HCT116 (cell line): ENCODE results near the gene UBE2O. TPM values are rescaled to one million over a fixed set of nuclear protein-coding genes. Genes with fewer than 3 reads are reported as not detected.

Source experiments
- ATAC-seq: fragments of 200-7000 bp; cut with Tn5 transposase; 2 replicates; pipeline ENCODE4 v1.9.1; 2020; ENCODE audit warnings: mild to moderate bottlenecking, moderate library complexity
- BruUV-seq: library from RNA; stranded (reverse); fragments of 400-500 nt; replicated peaks from 2 replicates; lab custom pipeline; 2021; lab: Mats Ljungman, UMichigan
- CTCF ChIA-PET: fragments of 300-600 bp; sonication (Branson Sonifier 250); formaldehyde crosslinking; loops from one replicate; lab custom pipeline; 2021; ENCODE audit warnings: antibody characterized with exemption; lab: Charles Lee
- POLR2A ChIA-PET: fragments of 300-600, 350-600 bp; sonication (Branson Sonifier 250); formaldehyde crosslinking; loops from one replicate; lab custom pipeline; 2021; ENCODE audit warnings: antibody characterized with exemption; lab: Charles Lee
- RAD21 ChIA-PET, 2 experiments: fragments of 300-600 bp; sonication (Branson Sonifier 250); formaldehyde crosslinking; loops; one replicate each; lab custom pipeline; 2023; ENCODE audit warnings: low total read pairs in 2 of 2; ENCODE audit not compliant: uncharacterized antibody in 2 of 2, unreplicated experiment in 2 of 2, low non-redundant PET in 1 of 2; lab: Charles Lee
- DNase-seq: peaks from one replicate; pipeline ENCODE4 v3.0.0-alpha.2; 2010; ENCODE audit warnings: low read depth, low spot score
- H2AFZ ChIP-seq: fragments of 200-600 bp; shearing (Covaris generic), sonication (generic); 2 replicates; pipeline ENCODE4 v1.6.1; 2017; ENCODE audit warnings: low read depth, mixed run types, mixed read lengths, antibody characterized with exemption, low read length; ENCODE audit not compliant: poor library complexity, severe bottlenecking
- H3K27ac ChIP-seq: 2 replicates; pipeline ENCODE4 v1.5.1; 2012; ENCODE audit warnings: low read depth, low read length
- H3K27me3 ChIP-seq: fragments of 200-600 bp; sonication (generic); 2 replicates; pipeline ENCODE4 v1.6.1; 2016; ENCODE audit warnings: mixed run types, low read length, mixed read lengths; ENCODE audit not compliant: insufficient read depth
- H3K36me3 ChIP-seq, 2 experiments: fragments of 200-500 bp in 1 of 2; fragments of 200-600 bp in 1 of 2; sonication (Bioruptor generic) in 1 of 2; sonication (generic) in 1 of 2; 2 replicates each; pipeline versions ENCODE4 v1.5.1 to v1.6.1; 2014 to 2016; ENCODE audit warnings: low read length in 2 of 2, inconsistent platforms in 1 of 2, mixed read lengths in 1 of 2, mixed run types in 1 of 2; ENCODE audit not compliant: insufficient read depth in 2 of 2, control insufficient read depth in 1 of 2
- H3K4me1 ChIP-seq, 2 experiments: fragments of 200-600 bp in 1 of 2; sonication (generic) in 1 of 2; 2 replicates each; pipeline versions ENCODE4 v1.5.1 to v1.6.1; 2012 to 2017; ENCODE audit warnings: low read length in 2 of 2, inconsistent platforms in 1 of 2, mild to moderate bottlenecking in 1 of 2, mixed read lengths in 1 of 2, mixed run types in 1 of 2, moderate library complexity in 1 of 2; ENCODE audit not compliant: insufficient read depth in 2 of 2, control insufficient read depth in 1 of 2
- H3K4me2 ChIP-seq: fragments of 200-600 bp; sonication (generic); 2 replicates; pipeline ENCODE4 v1.6.1; 2017; ENCODE audit warnings: mixed run types, low read length, mixed read lengths
- H3K4me3 ChIP-seq, 2 experiments: fragments of 200-600 bp in 1 of 2; sonication (generic) in 1 of 2; replicated peaks in 1 of 2; 2 replicates each; pipeline ENCODE4 v1.5.1; 2011 to 2016; ENCODE audit warnings: low read length in 2 of 2, control low read depth in 1 of 2, low read depth in 1 of 2, mild to moderate bottlenecking in 1 of 2, mixed read lengths in 1 of 2, mixed run types in 1 of 2
- H3K79me2 ChIP-seq: fragments of 200-600 bp; sonication (generic); 2 replicates; pipeline ENCODE4 v1.6.1; 2017; ENCODE audit warnings: mild to moderate bottlenecking, mixed run types, low read length, moderate library complexity, mixed read lengths; ENCODE audit not compliant: insufficient read depth
- H3K9ac ChIP-seq: fragments of 200-600 bp; sonication (generic); 2 replicates; pipeline ENCODE4 v1.6.1; 2016; ENCODE audit warnings: low read length, mixed read lengths
- H3K9me2 ChIP-seq: fragments of 200-600 bp; sonication (generic), shearing (Covaris generic); 2 replicates; pipeline ENCODE4 v1.6.1; 2017; ENCODE audit warnings: mixed run types, mild to moderate bottlenecking, moderate library complexity; ENCODE audit not compliant: insufficient read depth
- H3K9me3 ChIP-seq, 2 experiments: fragments of 200-500 bp in 1 of 2; fragments of 200-600 bp in 1 of 2; sonication (Bioruptor generic) in 1 of 2; sonication (generic) in 1 of 2; 2 replicates each; pipeline ENCODE4 v1.6.1; 2014 to 2017; ENCODE audit warnings: low read length in 2 of 2, mixed read lengths in 2 of 2, inconsistent platforms in 1 of 2, low read depth in 1 of 2, mild to moderate bottlenecking in 1 of 2, mixed run types in 1 of 2, moderate library complexity in 1 of 2; ENCODE audit not compliant: control insufficient read depth in 1 of 2, insufficient read depth in 1 of 2
- H4K20me1 ChIP-seq: fragments of 200-600 bp; sonication (generic), shearing (Covaris generic); 2 replicates; pipeline ENCODE4 v1.6.1; 2017; ENCODE audit warnings: mixed run types, mild to moderate bottlenecking, moderate library complexity; ENCODE audit not compliant: insufficient read depth
- CEBPB ChIP-seq: IDR thresholded peaks from 2 replicates; pipeline ENCODE4 v1.6.1; 2012; ENCODE audit warnings: low read depth
- EGR1 ChIP-seq: IDR thresholded peaks from 2 replicates; pipeline ENCODE4 v1.6.1; 2012; ENCODE audit warnings: low read depth
- ELF1 ChIP-seq: IDR thresholded peaks from 2 replicates; pipeline ENCODE4 v1.6.1; 2012; ENCODE audit warnings: low read depth, borderline replicate concordance
- EZH2 ChIP-seq: fragments of 200-600 bp; sonication (generic); IDR thresholded peaks from 2 replicates; pipeline ENCODE4 v1.6.1; 2017; ENCODE audit warnings: antibody characterized with exemption, mixed run types
- EZH2phosphoT487 ChIP-seq: fragments of 200-600 bp; IDR thresholded peaks from 2 replicates; pipeline ENCODE4 v1.6.1; 2018; ENCODE audit warnings: antibody characterized with exemption, borderline replicate concordance
- JUND ChIP-seq: IDR thresholded peaks from 2 replicates; pipeline ENCODE4 v1.6.1; 2012
- POLR2A ChIP-seq: IDR thresholded peaks from 2 replicates; pipeline ENCODE4 v1.7.0; 2011; ENCODE audit warnings: borderline replicate concordance; ENCODE audit not compliant: insufficient read depth, insufficient read length; ENCODE audit errors: extremely low read depth
- POLR2AphosphoS5 ChIP-seq: IDR thresholded peaks from 2 replicates; pipeline ENCODE4 v1.6.1; 2011; ENCODE audit warnings: mild to moderate bottlenecking, low read depth, low read length, moderate library complexity
- RAD21 ChIP-seq: IDR thresholded peaks from 2 replicates; pipeline ENCODE4 v1.6.1; 2012; ENCODE audit warnings: low read depth, mild to moderate bottlenecking
- SIN3A ChIP-seq: IDR thresholded peaks from 2 replicates; pipeline ENCODE4 v1.6.1; 2012; ENCODE audit warnings: low read depth
- SRF ChIP-seq: IDR thresholded peaks from 2 replicates; pipeline ENCODE4 v1.6.1; 2012; ENCODE audit warnings: low read depth
- TCF7L2 ChIP-seq: IDR thresholded peaks from 2 replicates; pipeline ENCODE4 v1.7.0; 2011; ENCODE audit warnings: borderline replicate concordance, inconsistent platforms; ENCODE audit not compliant: insufficient read depth, insufficient read length; ENCODE audit errors: extremely low read depth
- YY1 ChIP-seq: IDR thresholded peaks from 2 replicates; pipeline ENCODE4 v1.6.1; 2011; ENCODE audit warnings: low read length, low read depth, moderate library complexity, mild to moderate bottlenecking; ENCODE audit not compliant: insufficient replicate concordance; ENCODE audit errors: extremely low read depth
- ZFX ChIP-seq: fragments of 450-650 bp; IDR thresholded peaks from 2 replicates; pipeline ENCODE4 v1.6.1; 2017
- ZNF274 ChIP-seq: fragments of 200-500 bp; sonication (Bioruptor generic); IDR thresholded peaks from 2 replicates; pipeline ENCODE4 v1.6.1; 2014; ENCODE audit warnings: mild to moderate bottlenecking, low read depth, low read length, inconsistent platforms
- intact Hi-C: fragments of 100-400 bp; cut with micrococcal nuclease; formaldehyde crosslinking; loops from 2 replicates; pipeline ENCODE4 v1.10.0; 2022
- total RNA-seq: library from RNA; stranded (reverse); gene quantifications from one replicate; pipeline ENCODE4 v1.2.1, GENCODE V29; 2021; ENCODE audit not compliant: unreplicated experiment
- TF ChIP-seq, protein P1 (sequence below), 3 experiments: fragments of 200-600 bp in 1 of 3; sonication (generic) in 1 of 3; IDR thresholded peaks in 2 of 3; conservative IDR thresholded peaks in 1 of 3; 2 replicates each; pipeline ENCODE4 v1.5.1; 2012 to 2017; ENCODE audit warnings: low read depth in 2 of 3, low read length in 2 of 3, antibody characterized with exemption in 1 of 3, borderline replicate concordance in 1 of 3, control low read depth in 1 of 3, mild to moderate bottlenecking in 1 of 3, mixed read lengths in 1 of 3, mixed run types in 1 of 3, moderate library complexity in 1 of 3; ENCODE audit not compliant: insufficient read depth in 1 of 3
- TF ChIP-seq, protein P2 (sequence below): IDR thresholded peaks from 2 replicates; pipeline ENCODE4 v1.6.1; 2012
- TF ChIP-seq, protein P3 (sequence below): IDR thresholded peaks from 2 replicates; pipeline ENCODE4 v1.6.1; 2011; ENCODE audit warnings: mild to moderate bottlenecking, low read length, moderate library complexity; ENCODE audit not compliant: insufficient replicate concordance; ENCODE audit errors: extremely low read depth
- TF ChIP-seq, protein P4 (sequence below): IDR thresholded peaks from 2 replicates; pipeline ENCODE4 v1.6.1; 2012; ENCODE audit warnings: low read depth

Gene UBE2O
- total RNA-seq, 1 experiment from 2014 or later: 59.1 TPM

DNA sequence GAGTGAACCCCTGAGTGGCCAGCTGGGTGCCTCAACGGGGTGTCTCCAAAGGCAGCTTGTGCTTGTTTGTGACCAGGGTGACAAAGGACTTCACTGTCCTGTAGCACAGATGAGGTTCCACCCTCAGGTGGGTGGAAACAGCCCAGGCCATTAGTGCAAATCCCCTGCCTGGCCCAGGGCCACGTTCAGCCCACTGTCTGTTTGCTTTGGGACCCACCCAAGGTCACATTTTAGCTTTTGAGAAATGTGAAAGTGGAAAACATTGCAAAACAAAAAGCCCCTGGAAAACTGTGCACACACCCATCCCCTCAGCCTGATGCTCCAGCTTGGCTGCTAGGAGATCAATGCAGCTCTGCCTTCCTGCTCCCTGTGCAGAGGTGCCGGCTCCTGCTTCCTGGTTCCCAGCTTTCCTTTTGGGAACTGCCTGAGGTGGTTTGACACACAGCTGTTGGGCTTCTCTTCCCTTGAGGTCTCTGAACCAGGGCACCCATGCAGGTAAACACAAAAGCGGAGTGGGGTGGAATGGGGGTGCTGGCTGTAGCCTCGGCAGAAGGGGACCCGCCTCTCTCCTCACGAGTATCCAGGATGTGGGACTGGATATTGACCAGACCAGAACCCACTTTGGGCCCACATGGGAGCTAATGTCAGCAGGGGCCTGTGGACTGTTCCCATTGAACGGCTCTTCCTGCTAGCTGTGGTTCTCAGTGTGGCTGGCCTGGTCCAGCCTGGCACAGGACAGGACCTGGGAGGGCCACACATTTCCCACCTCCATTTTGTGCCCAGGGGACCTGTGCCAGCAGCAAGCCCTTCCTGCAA is 76.4 kb downstream of the UBE2O start:
- no peaks in the 10 kb centered on the region for H3K36me3 ChIP-seq
- H3K27me3 ChIP-seq: no peaks in the 10 kb centered on the region
- no peak overlapping the region for H3K4me3 ChIP-seq
- intact Hi-C loops: no loop called here
- no peaks in the 10 kb centered on the region for H3K79me2 ChIP-seq
- ChIA-PET POLR2A (no interaction called here), RAD21 (no interaction called here), CTCF (interaction anchor here (0.9 to 1.6 kb wide), 3 partner anchors 9 to 21 kb away, joined by 3 to 8 read pairs (median 4); no protein-coding TSS in a partner anchor)
- ATAC-seq: peak; percentile 18; the same call in 1 of the 2 replicates
- BruUV-seq: no TSS peak
- TF ChIP-seq POLR2A (no peak), SIN3A (no peak), JUND (no peak), EGR1 (no peak), EZH2phosphoT487 (no peak), ZNF274 (no peak), YY1 (no peak), POLR2AphosphoS5 (no peak), ELF1 (no peak), TCF7L2 (no peak), RAD21 (no peak), CEBPB (no peak), ZFX (no peak), EZH2 (no peak), SRF (no peak)
- TF ChIP-seq, protein P1, sequence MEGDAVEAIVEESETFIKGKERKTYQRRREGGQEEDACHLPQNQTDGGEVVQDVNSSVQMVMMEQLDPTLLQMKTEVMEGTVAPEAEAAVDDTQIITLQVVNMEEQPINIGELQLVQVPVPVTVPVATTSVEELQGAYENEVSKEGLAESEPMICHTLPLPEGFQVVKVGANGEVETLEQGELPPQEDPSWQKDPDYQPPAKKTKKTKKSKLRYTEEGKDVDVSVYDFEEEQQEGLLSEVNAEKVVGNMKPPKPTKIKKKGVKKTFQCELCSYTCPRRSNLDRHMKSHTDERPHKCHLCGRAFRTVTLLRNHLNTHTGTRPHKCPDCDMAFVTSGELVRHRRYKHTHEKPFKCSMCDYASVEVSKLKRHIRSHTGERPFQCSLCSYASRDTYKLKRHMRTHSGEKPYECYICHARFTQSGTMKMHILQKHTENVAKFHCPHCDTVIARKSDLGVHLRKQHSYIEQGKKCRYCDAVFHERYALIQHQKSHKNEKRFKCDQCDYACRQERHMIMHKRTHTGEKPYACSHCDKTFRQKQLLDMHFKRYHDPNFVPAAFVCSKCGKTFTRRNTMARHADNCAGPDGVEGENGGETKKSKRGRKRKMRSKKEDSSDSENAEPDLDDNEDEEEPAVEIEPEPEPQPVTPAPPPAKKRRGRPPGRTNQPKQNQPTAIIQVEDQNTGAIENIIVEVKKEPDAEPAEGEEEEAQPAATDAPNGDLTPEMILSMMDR (IDR thresholded peaks at IDR 0.05 in 2 of 3, conservative IDR thresholded peaks at IDR 0.05 in 1 of 3; ENCODE audit: borderline replicate concordance in 1 of 3, insufficient read depth in 1 of 3, low read depth in 2 of 3, low read length in 2 of 3): no peak
- TF ChIP-seq, protein P2, sequence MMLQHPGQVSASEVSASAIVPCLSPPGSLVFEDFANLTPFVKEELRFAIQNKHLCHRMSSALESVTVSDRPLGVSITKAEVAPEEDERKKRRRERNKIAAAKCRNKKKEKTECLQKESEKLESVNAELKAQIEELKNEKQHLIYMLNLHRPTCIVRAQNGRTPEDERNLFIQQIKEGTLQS: no peak
- TF ChIP-seq, protein P3, sequence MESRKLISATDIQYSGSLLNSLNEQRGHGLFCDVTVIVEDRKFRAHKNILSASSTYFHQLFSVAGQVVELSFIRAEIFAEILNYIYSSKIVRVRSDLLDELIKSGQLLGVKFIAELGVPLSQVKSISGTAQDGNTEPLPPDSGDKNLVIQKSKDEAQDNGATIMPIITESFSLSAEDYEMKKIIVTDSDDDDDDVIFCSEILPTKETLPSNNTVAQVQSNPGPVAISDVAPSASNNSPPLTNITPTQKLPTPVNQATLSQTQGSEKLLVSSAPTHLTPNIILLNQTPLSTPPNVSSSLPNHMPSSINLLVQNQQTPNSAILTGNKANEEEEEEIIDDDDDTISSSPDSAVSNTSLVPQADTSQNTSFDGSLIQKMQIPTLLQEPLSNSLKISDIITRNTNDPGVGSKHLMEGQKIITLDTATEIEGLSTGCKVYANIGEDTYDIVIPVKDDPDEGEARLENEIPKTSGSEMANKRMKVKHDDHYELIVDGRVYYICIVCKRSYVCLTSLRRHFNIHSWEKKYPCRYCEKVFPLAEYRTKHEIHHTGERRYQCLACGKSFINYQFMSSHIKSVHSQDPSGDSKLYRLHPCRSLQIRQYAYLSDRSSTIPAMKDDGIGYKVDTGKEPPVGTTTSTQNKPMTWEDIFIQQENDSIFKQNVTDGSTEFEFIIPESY: no peak
- TF ChIP-seq, protein P4, sequence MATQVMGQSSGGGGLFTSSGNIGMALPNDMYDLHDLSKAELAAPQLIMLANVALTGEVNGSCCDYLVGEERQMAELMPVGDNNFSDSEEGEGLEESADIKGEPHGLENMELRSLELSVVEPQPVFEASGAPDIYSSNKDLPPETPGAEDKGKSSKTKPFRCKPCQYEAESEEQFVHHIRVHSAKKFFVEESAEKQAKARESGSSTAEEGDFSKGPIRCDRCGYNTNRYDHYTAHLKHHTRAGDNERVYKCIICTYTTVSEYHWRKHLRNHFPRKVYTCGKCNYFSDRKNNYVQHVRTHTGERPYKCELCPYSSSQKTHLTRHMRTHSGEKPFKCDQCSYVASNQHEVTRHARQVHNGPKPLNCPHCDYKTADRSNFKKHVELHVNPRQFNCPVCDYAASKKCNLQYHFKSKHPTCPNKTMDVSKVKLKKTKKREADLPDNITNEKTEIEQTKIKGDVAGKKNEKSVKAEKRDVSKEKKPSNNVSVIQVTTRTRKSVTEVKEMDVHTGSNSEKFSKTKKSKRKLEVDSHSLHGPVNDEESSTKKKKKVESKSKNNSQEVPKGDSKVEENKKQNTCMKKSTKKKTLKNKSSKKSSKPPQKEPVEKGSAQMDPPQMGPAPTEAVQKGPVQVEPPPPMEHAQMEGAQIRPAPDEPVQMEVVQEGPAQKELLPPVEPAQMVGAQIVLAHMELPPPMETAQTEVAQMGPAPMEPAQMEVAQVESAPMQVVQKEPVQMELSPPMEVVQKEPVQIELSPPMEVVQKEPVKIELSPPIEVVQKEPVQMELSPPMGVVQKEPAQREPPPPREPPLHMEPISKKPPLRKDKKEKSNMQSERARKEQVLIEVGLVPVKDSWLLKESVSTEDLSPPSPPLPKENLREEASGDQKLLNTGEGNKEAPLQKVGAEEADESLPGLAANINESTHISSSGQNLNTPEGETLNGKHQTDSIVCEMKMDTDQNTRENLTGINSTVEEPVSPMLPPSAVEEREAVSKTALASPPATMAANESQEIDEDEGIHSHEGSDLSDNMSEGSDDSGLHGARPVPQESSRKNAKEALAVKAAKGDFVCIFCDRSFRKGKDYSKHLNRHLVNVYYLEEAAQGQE: no peak
- peaks cover 0 to 7% of the 10 kb centered on the region in 2 experiments; a peak in 1 of 4 replicates for H3K4me1 ChIP-seq
- no peaks in the 10 kb centered on the region for H4K20me1 ChIP-seq
- H3K9me3 ChIP-seq: no peaks in the 10 kb centered on the region
- no peak overlapping the region for H3K27ac ChIP-seq
- no peak overlapping the region for H2AFZ ChIP-seq
- H3K9ac ChIP-seq: no peak overlapping the region
- DNase-seq: no peak
- H3K9me2 ChIP-seq: no peaks in the 10 kb centered on the region
- H3K4me2 ChIP-seq: no peak overlapping the region
